ENCODE results near the gene EIF5B. TPM values are rescaled to one million over a fixed set of nuclear protein-coding genes. Genes with fewer than 3 reads are reported as not detected.

EIF5B gene
- total RNA-seq, 2 donors from 2014 or later = 44.3 to 49.0 TPM

DNA sequence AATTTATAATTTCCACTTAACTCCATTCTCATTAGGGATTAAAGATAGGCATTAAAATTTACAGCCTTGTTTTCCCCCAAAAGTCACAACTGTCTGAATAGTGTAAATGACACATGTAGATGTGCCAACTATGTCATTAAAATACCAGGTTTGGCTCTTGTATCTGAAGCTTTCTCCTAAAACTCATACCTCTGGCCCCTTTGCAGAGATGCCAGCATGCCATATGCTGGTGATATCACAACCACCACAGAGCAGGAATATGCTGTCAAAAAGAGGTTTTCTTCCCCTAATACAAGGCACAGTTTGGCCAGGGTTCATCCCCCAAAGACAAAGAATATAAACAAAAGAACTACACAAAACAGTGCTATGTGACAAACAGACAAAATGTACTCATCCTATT is 87.2 kb downstream of the EIF5B start:
- H3K27ac Mint-ChIP-seq = peak overlapping the region; percentile 13
- H3K9me3 Mint-ChIP-seq = no peaks in the 10 kb centered on the region
- DNase-seq (no peak), ATAC-seq (replicated peaks in 1 of 2) (no peak)
- peaks cover 0 to 13% of the 10 kb centered on the region in 2 donors for H3K36me3 Mint-ChIP-seq (ENCODE audit: insufficient read depth in 2 of 2)
- H3K4me1 Mint-ChIP-seq (ENCODE audit: low read depth) = no peaks in the 10 kb centered on the region
- H3K4me3 Mint-ChIP-seq = no peak overlapping the region
- no peaks in the 10 kb centered on the region for H3K27me3 Mint-ChIP-seq (ENCODE audit: low read depth)

DNA sequence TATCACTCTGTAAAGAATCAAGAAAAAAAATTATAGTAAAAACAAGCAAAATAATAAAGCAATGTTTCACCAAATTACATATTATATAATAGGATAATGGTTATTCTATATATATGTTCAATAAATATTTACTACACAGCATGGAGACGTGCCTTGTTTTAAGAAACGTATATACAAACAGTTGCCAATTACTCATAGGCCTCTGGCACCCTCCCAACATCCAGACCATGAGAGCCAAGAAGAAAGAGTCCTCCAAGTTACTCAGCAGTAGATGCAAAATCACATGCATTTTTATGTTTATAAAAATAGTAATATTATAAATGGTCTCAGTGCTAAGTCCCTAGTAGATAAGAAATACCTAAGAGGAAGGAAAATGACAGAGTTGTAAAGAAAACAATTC is 87.8 kb downstream of the EIF5B start:
- no peaks in the 10 kb centered on the region for H3K27me3 Mint-ChIP-seq (ENCODE audit: low read depth)
- H3K27ac Mint-ChIP-seq = no peak overlapping the region
- peaks cover 0 to 9% of the 10 kb centered on the region in 2 donors for H3K36me3 Mint-ChIP-seq (ENCODE audit: insufficient read depth in 2 of 2)
- ATAC-seq (replicated peaks in 1 of 2) (no peak), DNase-seq (no peak)
- no peak overlapping the region for H3K4me3 Mint-ChIP-seq
- H3K4me1 Mint-ChIP-seq (ENCODE audit: low read depth) = no peaks in the 10 kb centered on the region
- no peaks in the 10 kb centered on the region for H3K9me3 Mint-ChIP-seq

DNA sequence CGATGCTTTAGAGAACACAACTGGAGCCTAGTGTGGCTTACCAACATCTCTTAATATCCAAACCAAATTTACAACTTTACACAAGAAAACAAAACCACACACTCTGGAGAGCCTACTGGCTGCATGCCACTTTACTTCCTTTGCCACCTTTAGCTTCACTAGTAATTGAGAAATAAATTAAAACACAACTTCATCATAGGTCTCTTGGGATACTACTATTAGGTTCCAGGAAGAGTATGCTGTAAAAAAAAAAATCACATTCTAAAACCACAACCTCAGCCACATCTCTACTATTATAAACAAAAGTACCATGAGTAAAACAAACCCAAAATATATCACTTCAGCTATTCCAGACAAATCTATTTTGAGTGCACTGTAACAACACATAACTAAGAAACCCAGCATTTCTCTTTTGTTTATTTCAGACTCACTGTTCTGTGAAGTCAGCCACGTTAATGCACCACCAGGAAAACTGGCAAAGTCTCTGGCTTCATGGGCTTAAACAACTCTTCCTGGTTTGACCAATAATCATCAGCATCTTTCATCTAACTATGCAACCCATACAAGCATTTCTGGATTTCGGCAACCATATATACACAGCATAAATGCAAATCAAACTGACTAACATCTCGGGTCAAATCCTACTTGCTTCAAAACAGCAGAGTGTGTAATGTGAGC is 93.6 kb downstream of the EIF5B start:
- DNase-seq (no peak), ATAC-seq (replicated peaks in 1 of 2) (no peak)
- H3K4me1 Mint-ChIP-seq (ENCODE audit: low read depth) = no peaks in the 10 kb centered on the region
- H3K27me3 Mint-ChIP-seq (ENCODE audit: low read depth) = no peaks in the 10 kb centered on the region
- peaks cover 0 to 10% of the 10 kb centered on the region in 2 donors for H3K36me3 Mint-ChIP-seq (ENCODE audit: insufficient read depth in 2 of 2)
- H3K27ac Mint-ChIP-seq = peak overlapping the region; percentile 72
- no peak overlapping the region for H3K4me3 Mint-ChIP-seq
- H3K9me3 Mint-ChIP-seq = no peaks in the 10 kb centered on the region

DNA sequence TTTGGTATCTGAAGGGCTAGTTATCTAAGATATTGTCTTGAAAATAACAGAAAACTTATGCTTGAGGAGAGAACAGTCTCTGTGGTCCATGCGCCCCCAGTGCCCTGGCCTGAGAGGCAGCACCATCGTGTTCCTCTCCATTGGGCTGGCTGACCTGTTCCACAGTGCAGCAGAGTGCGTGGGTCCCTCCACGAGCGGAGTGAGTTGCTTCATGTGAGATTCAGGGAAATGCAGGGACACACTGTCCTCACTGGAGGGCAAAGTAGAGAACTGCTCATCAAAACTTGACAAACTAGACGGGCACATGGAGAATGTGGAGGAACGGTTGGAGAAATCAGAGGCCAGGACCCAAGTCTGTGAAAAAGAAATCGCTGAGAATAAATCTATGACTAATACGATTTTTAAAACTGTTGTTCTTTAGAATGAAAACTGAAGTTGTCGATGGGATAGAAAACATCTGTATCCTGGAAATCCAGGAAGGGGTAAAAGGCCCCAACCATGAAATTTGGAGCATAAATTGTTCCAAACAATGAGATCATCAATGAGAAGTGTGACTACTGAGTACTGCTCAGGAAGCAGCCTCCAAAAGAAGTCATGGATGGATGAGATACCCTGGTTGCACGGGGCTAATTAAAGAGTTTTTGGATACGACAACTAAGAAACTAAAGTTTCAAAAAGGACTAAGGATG is 94.5 kb downstream of the EIF5B start:
- peaks cover 0 to 10% of the 10 kb centered on the region in 2 donors for H3K36me3 Mint-ChIP-seq (ENCODE audit: insufficient read depth in 2 of 2)
- no peak overlapping the region for H3K4me3 Mint-ChIP-seq
- H3K4me1 Mint-ChIP-seq (ENCODE audit: low read depth) = no peaks in the 10 kb centered on the region
- DNase-seq = no peak
- ATAC-seq (replicated peaks in 1 of 2) = no peak
- no peaks in the 10 kb centered on the region for H3K9me3 Mint-ChIP-seq
- H3K27me3 Mint-ChIP-seq (ENCODE audit: low read depth) = no peaks in the 10 kb centered on the region
- peak overlapping the region; percentile 12 for H3K27ac Mint-ChIP-seq

DNA sequence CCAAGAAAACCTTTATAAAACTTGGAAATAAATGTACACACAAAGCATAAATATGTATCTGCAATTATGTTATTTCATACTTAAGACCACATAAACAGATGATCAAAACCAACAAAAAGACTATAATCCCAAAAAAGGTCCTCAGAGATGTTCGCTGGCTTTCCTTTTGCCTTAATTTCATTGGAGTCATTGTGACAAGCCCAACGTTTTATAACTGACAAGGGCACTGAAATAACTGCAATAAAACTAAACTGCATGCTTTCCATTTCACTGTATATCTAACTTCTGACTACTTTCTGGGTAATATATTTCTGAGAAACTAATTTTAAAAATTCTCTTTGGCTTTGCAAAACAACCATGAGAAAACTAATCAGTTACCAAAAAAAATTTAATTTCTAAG is 96.2 kb downstream of the EIF5B start:
- Mint-ChIP-seq H3K27ac (peak overlapping the region; percentile 46), H3K4me1 (ENCODE audit: low read depth) (no peaks in the 10 kb centered on the region), H3K36me3 (ENCODE audit: insufficient read depth in 2 of 2) (peaks cover 0 to 10% of the 10 kb centered on the region in 2 donors), H3K4me3 (no peak overlapping the region), H3K27me3 (ENCODE audit: low read depth) (no peaks in the 10 kb centered on the region), H3K9me3 (no peaks in the 10 kb centered on the region)
- ATAC-seq (replicated peaks in 1 of 2) (no peak), DNase-seq (no peak)

DNA sequence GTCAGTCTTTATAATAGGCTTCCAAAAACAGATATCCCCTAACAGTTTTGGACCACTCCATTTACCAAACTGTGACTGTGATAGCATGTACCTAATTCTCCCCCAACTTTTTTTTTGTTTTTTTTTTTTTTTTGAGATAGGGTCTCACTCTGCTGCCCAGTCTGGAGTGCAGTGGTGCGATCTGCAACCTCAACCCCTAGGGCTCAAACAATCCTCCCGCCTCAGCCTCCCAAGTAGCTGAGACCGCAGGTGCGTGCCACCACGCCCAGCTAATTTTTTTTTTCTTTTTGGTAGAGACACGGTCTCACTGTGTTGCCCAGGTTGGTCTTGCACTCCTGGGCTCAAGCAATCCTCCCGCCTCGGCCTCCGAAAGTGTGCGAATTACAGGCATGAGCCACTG is 99.7 kb downstream of the EIF5B start:
- DNase-seq = no peak
- H3K27ac Mint-ChIP-seq = no peak overlapping the region

DNA sequence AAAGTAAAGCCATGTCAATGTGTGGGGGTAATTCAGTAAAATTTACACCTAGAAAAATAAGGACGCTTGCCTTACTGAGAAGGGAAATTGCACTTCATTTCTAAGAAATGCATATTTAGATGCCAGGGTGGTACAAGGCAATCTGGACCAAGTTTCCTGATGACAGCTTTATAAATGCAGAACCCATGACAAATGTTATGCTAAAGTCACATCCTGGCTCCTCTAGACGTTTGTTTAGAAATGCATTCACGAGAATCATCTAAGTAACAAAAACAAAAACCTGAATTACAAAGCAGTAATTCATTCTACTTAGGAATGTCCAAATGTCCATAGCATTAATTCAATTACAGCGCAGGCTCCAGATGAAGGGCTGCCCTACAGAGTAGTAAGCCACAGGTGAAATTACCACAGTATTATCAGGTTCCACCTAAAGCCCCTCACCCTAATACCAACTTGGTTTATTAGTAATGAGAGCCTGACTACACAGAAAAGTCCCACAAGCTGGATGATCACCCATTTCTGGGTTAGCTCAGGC is 102.8 kb downstream of the EIF5B start:
- DNase-seq = no peak
- Mint-ChIP-seq H3K4me3 (no peak overlapping the region), H3K27ac (no peak overlapping the region), H3K27me3 (ENCODE audit: low read depth) (no peaks in the 10 kb centered on the region), H3K36me3 (ENCODE audit: insufficient read depth in 2 of 2) (peaks cover 0 to 6% of the 10 kb centered on the region in 2 donors), H3K4me1 (ENCODE audit: low read depth) (peaks cover 12% of the 10 kb centered on the region), H3K9me3 (no peaks in the 10 kb centered on the region)
- no peak for ATAC-seq (replicated peaks in 1 of 2)

More for the DNA sequence above, 99.7 kb downstream of the EIF5B start:
- H3K4me3 Mint-ChIP-seq = no peak overlapping the region
- H3K9me3 Mint-ChIP-seq = no peaks in the 10 kb centered on the region
- no peaks in the 10 kb centered on the region for H3K4me1 Mint-ChIP-seq (ENCODE audit: low read depth)
- ATAC-seq (replicated peaks in 1 of 2) = no peak
- peaks cover 0 to 6% of the 10 kb centered on the region in 2 donors for H3K36me3 Mint-ChIP-seq (ENCODE audit: insufficient read depth in 2 of 2)
- H3K27me3 Mint-ChIP-seq (ENCODE audit: low read depth) = no peaks in the 10 kb centered on the region

DNA sequence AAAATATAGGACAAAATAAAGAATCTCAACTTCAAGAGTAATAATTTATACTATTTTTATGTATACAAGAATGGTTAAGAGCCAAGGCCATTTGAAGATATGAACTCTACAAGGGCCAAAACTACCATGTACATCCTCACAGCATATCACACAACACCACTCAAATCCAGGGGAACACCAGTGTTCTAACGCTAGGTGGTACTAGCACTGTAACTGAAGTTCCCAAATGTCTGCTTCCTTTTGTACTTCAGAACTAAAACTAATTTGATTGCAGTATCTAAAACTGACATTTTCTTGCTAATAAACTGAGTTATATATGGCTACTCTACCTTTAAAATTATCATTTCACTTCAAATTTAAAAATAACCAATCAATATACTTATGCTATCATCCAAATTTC is 105.6 kb downstream of the EIF5B start:
- ATAC-seq (replicated peaks in 1 of 2) (no peak), DNase-seq (no peak)
- Mint-ChIP-seq H3K36me3 (ENCODE audit: insufficient read depth in 2 of 2) (peaks cover 0 to 6% of the 10 kb centered on the region in 2 donors), H3K27ac (no peak overlapping the region), H3K27me3 (ENCODE audit: low read depth) (no peaks in the 10 kb centered on the region), H3K4me3 (no peak overlapping the region), H3K9me3 (no peaks in the 10 kb centered on the region), H3K4me1 (ENCODE audit: low read depth) (peaks cover 24% of the 10 kb centered on the region)

DNA sequence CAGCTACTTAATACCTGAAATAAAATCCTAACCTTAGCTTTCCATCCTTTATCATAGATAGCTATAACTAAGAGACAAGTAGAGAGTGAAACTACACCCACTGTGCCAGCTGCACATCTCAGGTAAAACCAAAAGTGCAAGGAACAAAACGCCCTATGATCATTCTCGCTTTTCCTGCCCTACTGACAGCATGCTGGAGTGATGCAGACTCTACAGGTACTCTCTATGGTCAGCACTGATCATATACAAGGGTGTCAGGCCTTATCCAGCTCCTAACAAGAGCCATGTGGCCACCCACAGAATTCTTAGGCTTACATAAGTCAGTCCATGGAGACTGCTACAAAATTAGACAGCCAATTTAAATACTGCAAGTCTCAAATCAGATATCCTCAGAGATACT is 107.0 kb downstream of the EIF5B start:
- no peaks in the 10 kb centered on the region for H3K27me3 Mint-ChIP-seq (ENCODE audit: low read depth)
- no peak for DNase-seq
- peaks cover 24% of the 10 kb centered on the region for H3K4me1 Mint-ChIP-seq (ENCODE audit: low read depth)
- ATAC-seq (replicated peaks in 1 of 2) = no peak
- H3K9me3 Mint-ChIP-seq = no peaks in the 10 kb centered on the region
- H3K36me3 Mint-ChIP-seq (ENCODE audit: insufficient read depth in 2 of 2) = peaks cover under 1 to 4% of the 10 kb centered on the region in 2 donors
- no peak overlapping the region for H3K4me3 Mint-ChIP-seq
- H3K27ac Mint-ChIP-seq = peak overlapping the region; percentile 78

DNA sequence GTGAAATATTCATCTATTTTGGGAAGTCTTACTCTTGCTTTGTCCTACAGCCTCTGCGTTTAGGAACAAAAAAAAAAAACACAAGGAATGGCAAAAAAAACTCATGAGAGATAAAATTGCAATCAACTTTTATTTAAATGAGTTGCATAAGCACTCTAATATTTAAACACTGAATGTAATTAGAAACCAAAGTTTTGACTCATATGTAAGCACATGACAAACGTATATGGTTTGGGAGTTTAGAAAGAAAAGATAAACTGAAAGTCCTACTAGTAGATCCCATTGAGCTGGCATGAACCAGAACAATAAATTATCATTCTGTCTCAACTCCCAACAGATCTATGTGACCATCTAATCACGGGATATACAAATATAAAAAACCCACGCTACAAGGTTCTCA is 107.9 kb downstream of the EIF5B start:
- no peak overlapping the region for H3K4me3 Mint-ChIP-seq
- DNase-seq (no peak), ATAC-seq (replicated peaks in 1 of 2) (no peak)
- H3K27ac Mint-ChIP-seq = peak overlapping the region; percentile 78
- no peaks in the 10 kb centered on the region for H3K9me3 Mint-ChIP-seq
- H3K4me1 Mint-ChIP-seq (ENCODE audit: low read depth) = peaks cover 24% of the 10 kb centered on the region
- peaks cover 0 to 4% of the 10 kb centered on the region in 2 donors for H3K36me3 Mint-ChIP-seq (ENCODE audit: insufficient read depth in 2 of 2)
- H3K27me3 Mint-ChIP-seq (ENCODE audit: low read depth) = no peaks in the 10 kb centered on the region

DNA sequence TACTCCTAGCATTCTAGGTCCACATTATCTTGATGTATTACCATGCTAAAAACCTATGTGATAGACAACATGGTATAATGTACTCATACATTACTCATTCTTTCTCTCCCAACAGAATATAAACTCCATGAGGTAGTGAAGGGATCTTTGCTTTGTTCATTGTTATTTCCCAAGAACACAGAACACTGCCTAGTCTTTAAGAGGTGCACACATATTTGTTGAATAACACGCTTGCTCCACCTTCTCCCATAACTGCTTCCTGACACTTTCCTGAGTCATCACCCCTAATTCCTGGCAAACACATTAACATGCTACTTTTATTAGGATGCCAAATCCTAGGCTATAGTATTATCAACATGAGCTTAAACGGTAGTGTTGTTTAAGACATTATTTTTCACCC is 111.4 kb downstream of the EIF5B start:
- Mint-ChIP-seq H3K36me3 (ENCODE audit: insufficient read depth in 2 of 2) (peaks cover 4% of the 10 kb centered on the region in 2 donors), H3K27me3 (ENCODE audit: low read depth) (no peaks in the 10 kb centered on the region), H3K4me3 (no peak overlapping the region), H3K9me3 (no peaks in the 10 kb centered on the region), H3K27ac (no peak overlapping the region), H3K4me1 (ENCODE audit: low read depth) (peaks cover 24% of the 10 kb centered on the region)
- ATAC-seq (replicated peaks in 1 of 2) (no peak), DNase-seq (no peak)

DNA sequence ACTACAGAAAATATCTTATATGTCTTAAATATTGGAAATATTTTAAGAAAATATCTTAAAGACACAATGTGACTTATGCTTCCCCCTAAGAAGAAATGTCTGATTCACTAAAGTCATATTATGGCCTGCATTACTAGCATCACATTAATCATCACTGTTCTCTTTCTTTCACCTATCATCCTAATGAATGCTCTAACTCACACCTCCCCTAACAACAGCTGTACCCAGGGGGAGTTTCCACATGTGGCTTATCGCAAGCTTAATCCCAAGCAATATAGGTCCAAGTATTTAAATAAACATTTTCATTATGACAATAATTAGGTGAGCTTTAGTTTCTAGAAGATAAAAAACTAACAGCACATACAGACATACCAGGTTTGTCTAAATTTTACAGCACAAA is 113.0 kb downstream of the EIF5B start:
- H3K4me1 Mint-ChIP-seq (ENCODE audit: low read depth) = peaks cover 10% of the 10 kb centered on the region
- no peaks in the 10 kb centered on the region for H3K27me3 Mint-ChIP-seq (ENCODE audit: low read depth)
- peaks cover 4 to 6% of the 10 kb centered on the region in 2 donors for H3K36me3 Mint-ChIP-seq (ENCODE audit: insufficient read depth in 2 of 2)
- H3K9me3 Mint-ChIP-seq = no peaks in the 10 kb centered on the region
- DNase-seq = no peak
- no peak overlapping the region for H3K4me3 Mint-ChIP-seq
- no peak for ATAC-seq (replicated peaks in 1 of 2)
- no peak overlapping the region for H3K27ac Mint-ChIP-seq

Measured in activated T-cell treated with anti-CD3 and anti-CD28 coated beads, Interleukin-2, amount 50 U/mL, for 72 hours (primary cell).